Stomach smooth muscle (tissue), 2 donors: ENCODE results near the gene ATOH7.
"Not testable (repeated sequence)": the region's sequence is repeated elsewhere in the genome, so short reads cannot be mapped to it uniquely, and the experiment has no call there.

Experiments
- H3K27ac ChIP-seq: one replicate; pipeline ENCODE4 v1.7.0; 2013; ENCODE audit warnings: mild to moderate bottlenecking, low read length, inconsistent platforms
- H3K27me3 ChIP-seq, 2 donors: one replicate each; pipeline ENCODE4 v1.7.0; 2013; ENCODE audit warnings: low read length in 2 of 2; ENCODE audit not compliant: insufficient read depth in 2 of 2, control insufficient read depth in 1 of 2
- H3K36me3 ChIP-seq, 2 donors: one replicate each; pipeline ENCODE4 v1.7.0; 2013; ENCODE audit warnings: low read length in 2 of 2; ENCODE audit not compliant: control insufficient read depth in 2 of 2, insufficient read depth in 2 of 2
- H3K4me1 ChIP-seq: one replicate; pipeline ENCODE4 v1.7.0; 2013; ENCODE audit warnings: low read length; ENCODE audit not compliant: control insufficient read depth, insufficient read depth
- H3K4me3 ChIP-seq, 2 donors: one replicate each; pipeline ENCODE4 v1.7.0; 2013; ENCODE audit warnings: low read length in 2 of 2
- H3K9ac ChIP-seq, 2 donors: one replicate each; pipeline ENCODE4 v1.7.0; 2013; ENCODE audit warnings: low read length in 2 of 2, mild to moderate bottlenecking in 1 of 2
- H3K9me3 ChIP-seq, 2 donors: one replicate each; pipeline ENCODE4 v1.7.0; 2013; ENCODE audit warnings: low read length in 2 of 2; ENCODE audit not compliant: control insufficient read depth in 2 of 2
- donor health status: healthy.
- donor health status: Pancreatic carcinoma.

ATOH7 gene

DNA sequence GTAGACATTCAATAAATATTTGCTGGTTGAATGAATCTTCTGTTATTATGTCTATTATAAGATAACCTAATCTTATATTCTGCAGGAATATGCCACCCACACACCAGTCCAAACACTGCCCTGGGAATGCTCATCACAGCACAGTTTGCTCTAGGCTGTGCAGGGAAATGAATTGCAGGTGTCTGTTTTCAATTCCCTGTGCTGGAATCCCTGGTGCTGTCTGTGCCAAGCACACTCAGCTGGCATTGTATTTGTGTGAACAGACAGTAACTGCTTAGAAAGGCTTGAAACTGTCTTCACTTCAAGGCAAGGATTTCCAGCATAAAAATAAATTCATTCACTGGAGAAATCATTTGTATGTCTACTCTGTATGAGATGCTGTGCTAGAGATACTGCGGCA is 20.2 kb downstream of the ATOH7 start:
- Histone ChIP-seq H3K27me3 (no peaks in the 10 kb centered on the region), H3K27ac (no peak overlapping the region), H3K9ac (no peak overlapping the region), H3K9me3 (no peaks in the 10 kb centered on the region), H3K4me3 (no peak overlapping the region), H3K36me3 (no peaks in the 10 kb centered on the region), H3K4me1 (no peaks in the 10 kb centered on the region)

DNA sequence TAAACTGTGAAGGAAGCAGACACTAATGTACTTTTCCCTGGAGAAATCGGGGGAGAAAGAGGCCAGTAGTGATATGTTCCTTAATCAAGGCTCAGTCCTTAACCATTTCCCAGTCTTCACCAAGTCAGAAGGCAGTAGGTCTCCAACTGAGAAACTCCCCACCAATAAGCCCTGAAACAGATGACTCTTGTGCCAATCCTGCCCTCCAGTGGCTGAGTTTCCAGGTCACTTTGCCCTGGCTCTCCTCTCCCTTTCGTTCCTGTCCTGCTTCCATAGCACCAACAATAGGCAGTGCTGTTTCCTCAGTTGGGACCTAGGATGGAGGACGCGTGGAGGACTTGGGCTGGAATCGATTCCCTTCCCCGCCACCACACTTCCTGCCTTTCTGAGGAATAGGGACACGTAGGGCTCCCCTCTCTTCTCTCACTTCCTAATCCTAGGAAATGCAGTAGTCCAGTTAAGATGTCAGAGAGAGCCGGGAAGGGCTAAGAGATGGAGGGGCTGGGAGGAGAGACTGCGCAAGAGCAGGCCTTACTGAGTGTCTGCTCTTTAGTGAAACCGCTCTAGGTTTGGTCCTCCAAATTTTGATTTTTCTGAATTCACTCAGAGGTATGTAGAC is 23.4 kb downstream of the ATOH7 start:
- H3K36me3 ChIP-seq = no peaks in the 10 kb centered on the region

DNA sequence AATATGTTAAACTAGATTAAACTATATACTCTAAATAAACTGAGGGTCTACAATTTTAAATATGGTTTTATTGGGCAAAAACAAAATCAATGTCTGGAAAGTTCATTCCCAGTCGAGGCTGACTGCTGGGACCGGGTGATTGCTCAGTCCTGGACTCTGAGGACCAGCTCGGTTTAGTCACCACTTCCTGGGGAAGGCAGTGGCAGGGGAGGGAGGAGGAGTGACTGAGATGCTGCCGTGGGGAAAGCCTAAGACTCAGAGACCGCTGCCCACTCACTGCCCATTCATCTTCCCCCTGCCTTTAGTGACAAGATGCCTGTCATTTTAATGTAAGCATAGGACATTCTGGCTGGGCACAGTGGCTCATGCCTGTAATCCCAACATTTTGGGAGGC is 29.0 kb downstream of the ATOH7 start:
- no peaks in the 10 kb centered on the region for H3K4me1 ChIP-seq
- no peaks in the 10 kb centered on the region for H3K9me3 ChIP-seq
- H3K4me3 ChIP-seq = no peak overlapping the region
- H3K27ac ChIP-seq = no peak overlapping the region
- H3K27me3 ChIP-seq = peaks cover 7 to 11% of the 10 kb centered on the region in 2 donors
- no peak overlapping the region for H3K9ac ChIP-seq
- H3K36me3 ChIP-seq = no peaks in the 10 kb centered on the region

More for the DNA sequence above, 23.4 kb downstream of the ATOH7 start:
- Histone ChIP-seq H3K27me3 (peaks cover 0 to 3% of the 10 kb centered on the region in 2 donors), H3K4me3 (no peak overlapping the region), H3K27ac (no peak overlapping the region), H3K4me1 (no peaks in the 10 kb centered on the region), H3K9me3 (no peaks in the 10 kb centered on the region), H3K9ac (no peak overlapping the region)

DNA sequence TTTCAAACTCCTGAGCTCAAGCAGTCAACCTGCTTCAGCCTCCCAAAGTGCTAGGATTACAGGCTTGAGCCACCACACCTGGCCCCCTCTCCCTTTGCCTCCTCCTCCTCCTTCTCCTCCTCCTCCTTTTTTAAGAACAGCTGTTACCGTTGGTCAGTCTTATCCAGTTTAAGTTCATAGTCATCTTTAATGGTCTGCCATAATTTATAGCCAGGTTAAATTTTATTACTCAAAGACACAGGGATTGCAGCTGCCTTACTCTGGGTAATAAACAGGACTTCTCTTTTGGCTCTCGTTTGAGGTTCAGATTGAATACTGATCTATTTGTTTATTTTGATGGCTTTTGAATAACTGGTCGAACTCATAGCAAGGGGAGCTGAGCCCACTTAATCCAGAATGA is 35.2 kb downstream of the ATOH7 start:
- H3K36me3 ChIP-seq = no peaks in the 10 kb centered on the region

DNA sequence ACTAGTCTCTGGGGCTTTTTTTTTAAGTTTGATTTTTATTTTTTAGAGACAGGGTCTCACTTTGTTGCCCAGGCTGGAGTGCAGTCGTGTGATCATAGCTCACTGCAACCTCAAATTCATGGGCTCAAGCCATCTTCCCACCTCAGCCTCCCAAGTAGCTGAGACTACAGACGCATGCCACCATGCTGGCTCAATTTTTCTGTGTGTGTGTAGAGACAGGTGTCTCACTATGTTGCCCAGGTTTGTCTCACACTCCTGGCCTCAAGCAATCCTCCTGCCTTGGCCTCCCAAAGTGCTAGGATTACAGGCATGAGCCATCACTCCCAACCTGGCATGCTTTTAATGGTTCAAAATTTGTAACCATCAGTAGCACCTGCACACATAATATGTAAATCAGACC is 36.1 kb downstream of the ATOH7 start:
- H3K9me3 ChIP-seq, H3K9ac ChIP-seq, H3K27me3 ChIP-seq, H3K4me3 ChIP-seq, H3K36me3 ChIP-seq, H3K4me1 ChIP-seq, H3K27ac ChIP-seq: not testable (repeated sequence)

More for the DNA sequence above, 35.2 kb downstream of the ATOH7 start:
- Histone ChIP-seq H3K9me3 (no peaks in the 10 kb centered on the region), H3K4me1 (no peaks in the 10 kb centered on the region), H3K4me3 (no peak overlapping the region), H3K9ac (no peak overlapping the region), H3K27me3 (peaks cover 7 to 9% of the 10 kb centered on the region in 2 donors), H3K27ac (no peak overlapping the region)

DNA sequence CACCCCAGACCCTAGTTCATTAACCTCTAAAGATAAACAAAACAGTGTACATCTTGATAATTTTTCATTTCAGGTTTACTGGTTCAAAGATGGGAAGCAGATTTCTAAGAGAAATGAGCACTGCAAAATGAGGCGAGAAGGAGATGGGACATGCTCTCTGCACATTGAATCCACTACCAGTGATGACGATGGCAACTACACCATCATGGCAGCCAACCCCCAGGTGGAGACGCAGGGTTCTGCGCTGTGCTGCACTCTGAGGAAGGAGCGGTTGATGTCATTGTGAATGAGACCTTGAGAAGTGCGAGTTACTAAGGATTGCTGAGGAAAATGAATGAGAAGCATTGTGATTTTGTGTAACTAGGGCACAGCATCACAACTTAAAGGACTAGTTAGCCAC is 37.6 kb downstream of the ATOH7 start:
- H3K4me3 ChIP-seq = no peak overlapping the region
- no peaks in the 10 kb centered on the region for H3K9me3 ChIP-seq
- H3K4me1 ChIP-seq = no peaks in the 10 kb centered on the region
- H3K27me3 ChIP-seq = peaks cover 1% of the 10 kb centered on the region in 2 donors
- no peak overlapping the region for H3K9ac ChIP-seq
- no peaks in the 10 kb centered on the region for H3K36me3 ChIP-seq
- H3K27ac ChIP-seq = no peak overlapping the region

DNA sequence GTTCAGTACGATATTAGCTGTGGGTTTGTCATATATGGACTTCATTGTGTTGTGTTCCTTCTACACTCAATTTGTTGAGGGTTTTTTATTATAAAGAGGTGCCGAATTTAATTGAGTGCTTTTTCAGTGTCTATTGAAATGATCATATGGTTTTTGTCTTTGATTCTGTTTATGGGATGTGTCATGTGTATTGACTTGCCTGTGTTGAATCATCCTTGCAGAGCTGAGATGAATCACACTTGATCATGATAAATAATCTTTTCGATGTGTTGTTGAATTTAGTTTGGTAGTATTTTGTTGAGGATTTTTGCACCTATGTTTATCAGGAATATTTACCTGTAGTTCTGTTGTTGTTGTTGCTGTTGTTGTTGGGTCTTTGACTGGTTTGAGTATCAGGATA is 39.8 kb downstream of the ATOH7 start:
- Histone ChIP-seq H3K9me3 (no peaks in the 10 kb centered on the region), H3K27ac (no peak overlapping the region), H3K27me3 (no peaks in the 10 kb centered on the region), H3K9ac (no peak overlapping the region), H3K4me1 (no peaks in the 10 kb centered on the region), H3K36me3 (no peaks in the 10 kb centered on the region), H3K4me3 (no peak overlapping the region)

DNA sequence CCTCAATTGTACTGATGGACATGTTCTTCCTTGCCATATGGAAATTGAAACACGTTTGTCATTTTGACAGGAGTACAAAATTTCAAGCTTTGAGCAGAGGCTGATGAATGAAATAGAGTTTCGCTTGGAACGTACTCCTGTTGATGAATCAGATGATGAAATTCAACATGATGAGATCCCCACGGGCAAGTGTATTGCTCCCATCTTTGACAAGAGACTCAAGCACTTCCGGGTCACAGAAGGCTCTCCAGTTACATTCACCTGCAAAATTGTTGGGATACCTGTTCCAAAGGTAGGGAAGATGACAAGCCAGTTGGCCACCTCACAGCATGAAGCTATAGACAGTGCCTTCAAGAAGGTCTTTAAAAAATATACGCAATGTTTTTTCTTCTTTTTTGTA is 43.1 kb downstream of the ATOH7 start:
- Histone ChIP-seq H3K9me3 (no peaks in the 10 kb centered on the region), H3K4me1 (no peaks in the 10 kb centered on the region), H3K4me3 (no peak overlapping the region), H3K27ac (no peak overlapping the region), H3K27me3 (peaks cover 0 to 3% of the 10 kb centered on the region in 2 donors), H3K36me3 (no peaks in the 10 kb centered on the region), H3K9ac (no peak overlapping the region)

DNA sequence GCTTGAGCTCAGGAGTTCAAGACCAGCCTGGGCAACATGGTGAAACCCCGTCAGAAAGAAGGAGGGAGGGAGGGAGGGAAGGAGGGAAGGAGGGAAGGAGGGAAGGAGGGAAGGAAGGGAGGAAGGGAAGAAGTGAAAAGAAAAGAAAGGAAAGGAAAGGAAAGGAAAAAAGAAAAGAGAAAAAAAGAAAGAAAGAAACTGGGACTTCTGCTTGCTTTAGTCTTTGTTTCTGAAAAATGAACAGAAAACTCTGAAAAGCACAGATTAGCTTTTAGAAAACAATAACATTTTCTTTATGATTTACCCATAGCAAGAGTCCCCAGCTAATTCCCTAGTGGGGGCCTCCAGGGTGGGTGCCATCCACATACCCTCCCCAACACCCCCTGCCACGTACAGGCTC is 46.8 kb downstream of the ATOH7 start:
- Histone ChIP-seq H3K4me3 (no peak overlapping the region), H3K36me3 (no peaks in the 10 kb centered on the region), H3K27me3 (peaks cover 0 to 3% of the 10 kb centered on the region in 2 donors), H3K9me3 (no peaks in the 10 kb centered on the region), H3K4me1 (no peaks in the 10 kb centered on the region), H3K9ac (no peak overlapping the region), H3K27ac (no peak overlapping the region)

DNA sequence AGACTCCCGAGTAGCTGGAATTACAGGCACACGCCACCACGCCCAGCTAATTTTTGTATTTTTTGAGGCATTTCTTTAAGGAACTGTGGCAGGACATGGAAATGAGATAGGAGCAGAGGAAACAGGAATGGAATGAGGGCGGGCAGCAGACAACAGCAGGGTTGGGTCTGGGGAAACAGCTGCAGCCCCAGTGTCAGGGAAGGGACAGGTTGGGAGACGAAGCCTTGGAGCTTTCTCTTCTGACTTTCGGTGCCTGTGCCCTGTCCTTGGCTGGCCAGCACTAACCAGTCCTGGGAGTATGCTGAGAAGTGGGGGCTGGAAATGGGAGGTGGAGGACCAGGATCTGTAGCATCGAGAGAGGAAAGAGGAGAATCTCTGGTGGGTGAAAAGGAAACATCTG is 47.4 kb downstream of the ATOH7 start:
- Histone ChIP-seq H3K27ac (no peak overlapping the region), H3K4me3 (no peak overlapping the region), H3K27me3 (peaks cover 0 to 3% of the 10 kb centered on the region in 2 donors), H3K36me3 (no peaks in the 10 kb centered on the region), H3K9me3 (no peaks in the 10 kb centered on the region), H3K9ac (no peak overlapping the region), H3K4me1 (no peaks in the 10 kb centered on the region)
